DMS79 treated with DMSO at 0.1 percent for 48 hours (cell line): ENCODE results near the gene ZNF646.

ENCODE experiments used
- DNase-seq: peaks from one replicate; lab custom pipeline; 2025; lab: John Stamatoyannopoulos, UW

Gene ZNF646

DNA sequence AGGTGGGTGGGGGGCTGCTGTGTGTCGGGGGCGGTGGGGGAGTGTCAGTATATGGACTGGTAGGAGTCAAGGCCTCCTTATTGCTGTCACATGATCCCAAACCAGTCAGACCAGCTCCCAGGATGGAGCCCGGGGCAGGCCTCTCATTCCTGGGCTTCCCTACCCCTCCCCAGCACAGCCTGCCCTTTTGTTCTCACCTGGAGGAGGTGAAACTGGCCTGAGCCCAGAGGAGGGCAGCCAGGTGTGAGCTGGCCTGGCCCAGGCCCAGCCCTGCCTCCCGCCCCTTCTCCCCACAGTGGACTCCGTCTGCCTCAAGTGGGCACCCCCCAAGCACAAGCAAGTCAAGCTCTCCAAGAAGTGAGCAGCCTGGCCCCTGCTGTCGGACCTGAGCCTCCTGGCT is 56.7 kb downstream of the ZNF646 start:
- peak; percentile 21 for DNase-seq

DNA sequence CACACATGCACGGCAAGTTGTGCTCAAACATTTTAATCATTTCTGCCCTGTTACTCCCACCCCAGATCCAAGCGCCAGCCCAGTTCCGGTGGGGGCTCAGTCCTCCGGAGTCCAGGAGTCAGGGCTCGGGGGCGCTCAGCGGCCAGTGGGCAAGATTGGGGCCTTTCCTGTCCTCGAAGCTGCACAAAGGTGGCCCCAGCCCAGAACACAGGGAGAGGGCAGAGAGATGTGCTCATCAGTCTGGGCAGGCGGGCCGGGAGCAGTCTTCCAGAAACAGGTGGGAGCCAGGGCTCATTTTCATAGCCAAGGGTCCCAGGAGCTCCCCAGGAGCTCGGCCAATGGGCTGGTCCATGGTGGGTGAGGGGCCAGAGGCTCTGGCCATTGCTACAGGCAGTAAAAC is 57.2 kb downstream of the ZNF646 start:
- no peak for DNase-seq

DNA sequence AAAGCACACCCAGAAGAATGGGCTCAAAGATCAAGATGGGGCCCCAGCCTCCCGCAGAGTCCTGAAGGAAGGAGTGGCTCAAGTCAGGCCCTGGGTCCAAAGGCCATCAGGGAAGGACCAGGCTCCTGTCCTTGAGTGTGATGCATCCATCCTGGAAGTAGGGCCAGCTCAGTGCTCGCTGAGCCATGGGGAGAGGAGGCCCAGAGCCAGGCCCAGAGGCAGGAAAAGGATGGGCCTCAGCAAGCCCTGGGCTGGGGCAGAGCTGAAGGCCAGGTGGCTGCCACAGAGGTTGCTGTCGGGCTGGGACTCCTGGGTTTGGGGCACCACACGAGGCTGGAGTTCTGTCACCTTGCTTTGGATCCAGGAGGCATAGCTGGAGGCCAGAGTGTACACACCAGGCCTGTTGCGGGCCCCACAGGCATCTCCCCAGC is 57.6 kb downstream of the ZNF646 start:
- DNase-seq = no peak

DNA sequence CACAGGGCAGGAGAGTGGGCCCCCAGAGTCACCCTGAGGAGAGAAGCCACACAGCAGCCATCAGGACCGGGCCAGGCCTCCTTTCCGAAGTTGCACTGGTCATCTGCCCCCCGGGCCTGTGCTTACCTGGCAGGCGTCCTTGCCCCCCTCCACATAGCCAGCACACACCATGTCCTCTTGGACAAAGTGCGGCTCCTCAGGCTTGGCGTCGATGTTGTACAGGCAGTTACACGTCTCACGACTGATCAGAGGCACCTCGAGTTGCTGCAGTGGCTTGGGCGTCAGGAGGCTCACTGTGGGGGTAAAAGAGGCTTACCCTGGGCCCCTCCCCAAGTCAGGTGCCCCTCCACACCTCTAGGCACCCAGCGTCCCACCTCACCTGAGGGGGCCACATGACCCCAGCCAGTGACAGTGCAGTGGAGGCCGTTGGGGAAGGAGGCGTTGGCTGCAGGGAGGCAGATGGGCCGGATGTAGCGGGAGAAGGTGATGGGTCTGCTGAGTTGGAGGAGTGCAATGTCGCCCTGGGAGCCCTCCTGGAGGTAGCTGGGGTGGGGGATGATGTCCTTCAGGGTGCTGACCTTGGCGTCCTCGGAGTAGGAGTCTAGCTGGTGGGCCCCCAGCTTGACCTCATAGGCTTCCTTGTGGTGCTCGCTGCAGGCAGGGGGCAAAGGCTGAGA is 58.2 kb downstream of the ZNF646 start:
- no peak for DNase-seq

DNA sequence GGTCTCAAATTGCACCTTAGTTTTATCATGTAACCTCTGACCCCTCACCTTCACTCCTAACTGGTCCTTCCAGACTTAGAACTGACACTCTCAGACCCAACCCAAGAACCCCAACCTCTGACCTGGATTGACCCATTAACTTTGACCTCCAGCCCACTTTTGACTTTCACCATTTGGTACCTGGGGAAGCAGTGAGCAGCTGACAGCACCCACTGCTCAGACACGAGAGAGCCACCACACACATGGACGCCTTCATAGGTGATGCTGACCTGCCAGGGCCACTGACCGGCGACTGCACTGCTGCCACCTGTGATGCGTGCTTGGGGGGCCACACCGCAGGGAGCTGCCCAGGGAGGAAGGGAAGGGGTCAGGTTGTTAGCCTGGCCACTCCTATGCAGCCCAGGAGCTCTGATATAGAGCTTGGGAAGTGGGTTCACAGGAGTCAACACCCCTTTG is 58.9 kb downstream of the ZNF646 start:
- DNase-seq = no peak
